MM.1S (cell line): ENCODE results near the gene TPBGL.

Source experiments
- DNase-seq: peaks from one replicate; pipeline ENCODE4 v3.0.0-alpha.2; 2015
- H2AFZ ChIP-seq: fragments of 300-600 bp; sonication (generic); 2 replicates; pipeline ENCODE4 v1.6.0; 2016; ENCODE audit warnings: antibody characterized with exemption, low read length
- H3F3A ChIP-seq: fragments of 300-600 bp; sonication (generic); 2 replicates; pipeline ENCODE4 v1.6.1; 2016; ENCODE audit warnings: mild to moderate bottlenecking, antibody characterized with exemption, low read length, moderate library complexity, mixed read lengths; ENCODE audit not compliant: insufficient read depth
- H3K27ac ChIP-seq: fragments of 300-600 bp; sonication (generic); 2 replicates; pipeline ENCODE4 v1.5.1; 2016; ENCODE audit warnings: mild to moderate bottlenecking, low read length
- H3K27me3 ChIP-seq: fragments of 300-600 bp; sonication (generic); replicated peaks from 2 replicates; pipeline ENCODE4 v1.6.0; 2016; ENCODE audit warnings: low read length; ENCODE audit not compliant: insufficient read depth
- H3K36me3 ChIP-seq: fragments of 300-600 bp; sonication (generic); replicated peaks from 2 replicates; pipeline ENCODE4 v1.6.1; 2016; ENCODE audit warnings: mild to moderate bottlenecking, low read length, mixed read lengths; ENCODE audit not compliant: insufficient read depth
- H3K4me1 ChIP-seq: fragments of 300-600 bp; sonication (generic); 2 replicates; pipeline ENCODE4 v1.6.1; 2016; ENCODE audit warnings: low read length, mixed read lengths
- H3K4me2 ChIP-seq: fragments of 300-600 bp; sonication (generic); 2 replicates; pipeline ENCODE4 v1.6.0; 2016; ENCODE audit warnings: low read depth, low read length
- H3K4me3 ChIP-seq: fragments of 300-600 bp; sonication (generic); 2 replicates; pipeline ENCODE4 v1.5.1; 2016; ENCODE audit warnings: low read length, mixed read lengths
- H3K79me2 ChIP-seq: fragments of 300-600 bp; sonication (generic); 2 replicates; pipeline ENCODE4 v1.6.1; 2016; ENCODE audit warnings: mixed run types, low read length, mixed read lengths
- H3K9ac ChIP-seq: fragments of 300-600 bp; sonication (generic); 2 replicates; pipeline ENCODE4 v1.6.1; 2016; ENCODE audit warnings: low read length, mixed read lengths
- H3K9me2 ChIP-seq: fragments of 300-600 bp; sonication (generic); replicated peaks from 2 replicates; pipeline ENCODE4 v1.6.1; 2016; ENCODE audit warnings: mild to moderate bottlenecking, low read length, mixed read lengths; ENCODE audit not compliant: insufficient read depth
- H3K9me3 ChIP-seq: fragments of 300-600 bp; sonication (generic); replicated peaks from 2 replicates; pipeline ENCODE4 v1.6.1; 2016; ENCODE audit warnings: mild to moderate bottlenecking, low read length, mixed read lengths; ENCODE audit not compliant: insufficient read depth
- H4K20me1 ChIP-seq: fragments of 300-600 bp; sonication (generic); 2 replicates; pipeline ENCODE4 v1.6.1; 2016; ENCODE audit warnings: mild to moderate bottlenecking, low read length, moderate library complexity, mixed read lengths; ENCODE audit not compliant: insufficient read depth
- CTCF ChIP-seq: fragments of 300-600 bp; sonication (generic); IDR thresholded peaks from 2 replicates; pipeline ENCODE4 v1.5.1; 2016; ENCODE audit warnings: antibody characterized with exemption, low read length, mixed read lengths
- EZH2 ChIP-seq: fragments of 300-600 bp; sonication (generic); optimal IDR thresholded peaks from 2 replicates; pipeline ENCODE3; 2017; ENCODE audit warnings: low read depth, mild to moderate bottlenecking, antibody characterized with exemption, low read length, mixed read lengths
- EZH2phosphoT487 ChIP-seq: fragments of 300-600 bp; sonication (generic); IDR thresholded peaks from 2 replicates; pipeline ENCODE4 v1.6.1; 2018; ENCODE audit warnings: antibody characterized with exemption, low read length

The TPBGL gene

GRCh38 chr11:75279273-75279672 is 38.7 kb downstream of the TPBGL start:
- no peak overlapping the region for H3K4me3 ChIP-seq
- H3K79me2 ChIP-seq, result no peaks in the 10 kb centered on the region
- no peaks in the 10 kb centered on the region for H3K36me3 ChIP-seq
- no peaks in the 10 kb centered on the region for H3K4me1 ChIP-seq
- no peak for DNase-seq
- H3K27me3 ChIP-seq, result 0 out of 2 replicates have a peak, but pooled peaks cover 9% of the 10 kb centered on the region
- H3K4me2 ChIP-seq, result no peak overlapping the region
- H3K27ac ChIP-seq, result no peak overlapping the region
- no peaks in the 10 kb centered on the region for H3K9me2 ChIP-seq
- H3F3A ChIP-seq, result no peaks in the 10 kb centered on the region
- H3K9ac ChIP-seq, result no peak overlapping the region
- TF ChIP-seq CTCF, result no peak
- no peak for TF ChIP-seq EZH2
- no peak for TF ChIP-seq EZH2phosphoT487
- no peaks in the 10 kb centered on the region for H3K9me3 ChIP-seq
- H2AFZ ChIP-seq, result no peak overlapping the region
- no peaks in the 10 kb centered on the region for H4K20me1 ChIP-seq

DNA sequence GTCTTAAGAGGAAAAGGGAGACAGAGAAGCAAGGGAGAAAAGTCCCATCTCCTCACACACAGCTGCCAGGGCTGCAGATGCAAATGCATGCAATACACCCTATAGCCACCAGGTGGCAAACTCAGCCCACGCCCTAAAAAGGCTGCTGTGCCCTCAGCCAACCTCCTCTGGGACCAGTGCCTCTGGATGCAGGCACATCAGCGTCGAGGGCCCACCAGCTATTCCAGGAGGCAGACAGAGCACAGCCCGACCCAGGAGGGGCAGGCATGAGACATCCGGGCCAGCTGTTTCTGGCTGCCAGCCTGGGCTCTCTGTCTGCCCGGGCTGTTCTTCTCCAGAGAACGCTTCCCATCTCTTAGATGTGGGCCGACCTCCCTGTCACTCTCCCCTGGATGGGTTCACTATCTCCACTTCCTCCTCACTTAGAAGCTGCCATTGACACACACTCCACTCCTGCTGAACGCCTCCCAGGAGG is 39.7 kb downstream of the TPBGL start:
- Histone ChIP-seq H3K4me2 (no peak overlapping the region), H3K4me3 (no peak overlapping the region), H3F3A (no peaks in the 10 kb centered on the region), H3K4me1 (no peaks in the 10 kb centered on the region), H3K27me3 (peaks cover 9% of the 10 kb centered on the region; the same call in 1 of the 2 replicates), H2AFZ (no peak overlapping the region), H3K27ac (no peak overlapping the region), H3K9ac (no peak overlapping the region), H4K20me1 (no peaks in the 10 kb centered on the region), H3K79me2 (no peaks in the 10 kb centered on the region), H3K9me2 (no peaks in the 10 kb centered on the region), H3K36me3 (no peaks in the 10 kb centered on the region), H3K9me3 (no peaks in the 10 kb centered on the region)
- no peak for TF ChIP-seq EZH2
- no peak for TF ChIP-seq EZH2phosphoT487
- peak; percentile 91 for TF ChIP-seq CTCF
- DNase-seq, result peak; percentile 60

- Histone ChIP-seq H3K9me3 (no peaks in the 10 kb centered on the region), H4K20me1 (no peaks in the 10 kb centered on the region), H3K27ac (no peak overlapping the region), H3F3A (no peaks in the 10 kb centered on the region), H2AFZ (no peak overlapping the region), H3K27me3 (peaks cover 9% of the 10 kb centered on the region; the same call in 1 of the 2 replicates), H3K4me1 (no peaks in the 10 kb centered on the region), H3K79me2 (no peaks in the 10 kb centered on the region), H3K9me2 (no peaks in the 10 kb centered on the region), H3K4me3 (no peak overlapping the region), H3K9ac (no peak overlapping the region), H3K36me3 (no peaks in the 10 kb centered on the region), H3K4me2 (no peak overlapping the region)
- no peak for TF ChIP-seq CTCF
- TF ChIP-seq EZH2phosphoT487, result no peak
- TF ChIP-seq EZH2, result no peak
- no peak for DNase-seq
These were observed 40.3 kb downstream of the TPBGL start for GRCh38 chr11:75280770-75281468.
